Measurements from ENCODE around the gene KDM3B. TPM values are rescaled to one million over a fixed set of nuclear protein-coding genes. Genes with fewer than 3 reads are reported as not detected.

Gene KDM3B
- total and polyA plus RNA-seq, 9 of the 15 experiments (the other 6 are each of a cell fraction or from before 2014, with no cell fraction given) = 13.8 to 62.8 (median 41.9) TPM

- peak in 1 of 2 experiments; percentile 58; a peak in 1 of 3 replicates for TF ChIP-seq CBX3 (IDR thresholded peaks at IDR 0.05; ENCODE audit: borderline replicate concordance in 1 of 2, low read length in 2 of 2)
- TF ChIP-seq DACH1 (IDR thresholded peaks at IDR 0.05; ENCODE audit: partially characterized antibody) = no peak
- TF ChIP-seq MCM3 (IDR thresholded peaks at IDR 0.05) = no peak
- TF ChIP-seq BCL6 (CRISPR knock-in tag; IDR thresholded peaks at IDR 0.05) = no peak
- TF ChIP-seq TAF1 (IDR thresholded peaks at IDR 0.05; ENCODE audit: control insufficient read depth, extremely low read depth, insufficient read depth, low read length, severe bottlenecking) = peak; percentile 99
- TF ChIP-seq MTA2 (IDR thresholded peaks at IDR 0.05; ENCODE audit: low read depth) = no peak
- no peak for TF ChIP-seq ZNF79 (CRISPR knock-in tag; IDR thresholded peaks at IDR 0.05; ENCODE audit: low read depth)
- TF ChIP-seq U2AF2 (optimal IDR thresholded peaks at IDR 0.05; ENCODE audit: low read depth, low read length) = no peak
- TF ChIP-seq NCOA6 (IDR thresholded peaks at IDR 0.05) = no peak
- TF ChIP-seq NONO (IDR thresholded peaks at IDR 0.05; ENCODE audit: low read depth in 2 of 2, low read length in 1 of 2) = peak; percentile 100
- TF ChIP-seq CEBPB (tag; IDR thresholded peaks at IDR 0.05) = peak; percentile 66
- no peak for TF ChIP-seq ZZZ3 (IDR thresholded peaks at IDR 0.05)
- TF ChIP-seq ZKSCAN3 (CRISPR knock-in tag; IDR thresholded peaks at IDR 0.05) = no peak
- TF ChIP-seq ZBTB5 (IDR thresholded peaks at IDR 0.05) = no peak
- TF ChIP-seq ZBTB11 (CRISPR knock-in tag; IDR thresholded peaks at IDR 0.05) = no peak
- no peak for TF ChIP-seq XRCC3 (IDR thresholded peaks at IDR 0.05)
- no peak; the same call in 1 of the 2 replicates for TF ChIP-seq NFRKB (IDR thresholded peaks at IDR 0.05; ENCODE audit: low read depth)
- no peak for TF ChIP-seq PATZ1 (CRISPR knock-in tag; IDR thresholded peaks at IDR 0.05; ENCODE audit: borderline replicate concordance)
- no peak for TF ChIP-seq MEF2D (tag; conservative IDR thresholded peaks at IDR 0.05; ENCODE audit: low read depth)
- peak; percentile 95 for TF ChIP-seq HNRNPK (IDR thresholded peaks at IDR 0.05; ENCODE audit: low read depth, low read length, poor library complexity, severe bottlenecking)
Measured at GRCh38 chr5:138337685-138338410, 14.6 kb upstream of the KDM3B start, which contains the start of gene FAM53C (continued).
